Panc1 (cell line): ENCODE results near the gene TSHZ1. TPM values are rescaled to one million over a fixed set of nuclear protein-coding genes. Genes with fewer than 3 reads are reported as not detected.

Experiments
- ATAC-seq: fragments of 200-7000 bp; cut with Tn5 transposase; 2 replicates; pipeline ENCODE4 v1.9.1; 2020; ENCODE audit warnings: mild to moderate bottlenecking, moderate library complexity
- BruUV-seq: library from RNA; stranded (reverse); fragments of 400-500 nt; replicated peaks from 2 replicates; lab custom pipeline; 2021; lab: Mats Ljungman, UMichigan
- CTCF ChIA-PET: fragments of 300-600 bp; sonication (Branson Sonifier 250); formaldehyde crosslinking; loops from one replicate; lab custom pipeline; 2022; ENCODE audit warnings: antibody characterized with exemption; lab: Charles Lee
- POLR2A ChIA-PET: fragments of 300-600 bp; sonication (Branson Sonifier 250); formaldehyde crosslinking; loops from one replicate; lab custom pipeline; 2022; ENCODE audit warnings: antibody characterized with exemption; lab: Charles Lee
- DNase-seq: peaks from one replicate; pipeline ENCODE4 v3.0.0-alpha.2; 2010; ENCODE audit warnings: low read depth, low spot score
- H3K27ac ChIP-seq: 2 replicates; pipeline ENCODE4 v1.5.1; 2011; ENCODE audit warnings: mild to moderate bottlenecking, low read length, inconsistent platforms
- H3K27me3 ChIP-seq: fragments of 200-500 bp; sonication (Bioruptor generic); 2 replicates; pipeline ENCODE4 v1.6.0; 2014; ENCODE audit warnings: low read length, inconsistent platforms; ENCODE audit not compliant: control insufficient read depth, insufficient read depth
- H3K36me3 ChIP-seq: fragments of 200-500 bp; sonication (Bioruptor generic); 2 replicates; pipeline ENCODE4 v1.5.1; 2014; ENCODE audit warnings: inconsistent platforms, mild to moderate bottlenecking, low read length, moderate library complexity; ENCODE audit not compliant: control insufficient read depth, insufficient read depth
- H3K4me1 ChIP-seq: 2 replicates; pipeline ENCODE4 v1.5.1; 2011; ENCODE audit warnings: inconsistent platforms, mild to moderate bottlenecking, low read length, moderate library complexity; ENCODE audit not compliant: control insufficient read depth, insufficient read depth
- H3K4me3 ChIP-seq, 2 experiments: 2 replicates each; pipeline ENCODE4 v1.5.1; 2011 to 2012; ENCODE audit warnings: low read depth in 2 of 2, low read length in 2 of 2, mild to moderate bottlenecking in 2 of 2, inconsistent platforms in 1 of 2, moderate library complexity in 1 of 2
- H3K9me3 ChIP-seq: fragments of 200-500 bp; sonication (Bioruptor generic); 2 replicates; pipeline ENCODE4 v1.5.1; 2014; ENCODE audit warnings: low read depth, mild to moderate bottlenecking, inconsistent platforms, low read length, moderate library complexity; ENCODE audit not compliant: control insufficient read depth, insufficient read depth
- CTCF ChIP-seq: fragments of 450-650 bp; IDR thresholded peaks from 2 replicates; pipeline ENCODE4 v1.5.1; 2017; ENCODE audit warnings: mild to moderate bottlenecking
- POLR2AphosphoS5 ChIP-seq: IDR thresholded peaks from 2 replicates; pipeline ENCODE4 v1.6.1; 2012; ENCODE audit warnings: mild to moderate bottlenecking, low read depth, low read length, moderate library complexity
- REST ChIP-seq, 2 experiments: IDR thresholded peaks; 2 replicates each; pipeline ENCODE4 v1.6.1; 2011 to 2012; ENCODE audit warnings: low read depth in 2 of 2, control low read depth in 1 of 2, low read length in 1 of 2, mild to moderate bottlenecking in 1 of 2, moderate library complexity in 1 of 2; ENCODE audit not compliant: insufficient read depth in 1 of 2
- SIN3A ChIP-seq: IDR thresholded peaks from 2 replicates; pipeline ENCODE4 v1.6.1; 2012; ENCODE audit warnings: low read depth, mild to moderate bottlenecking, low read length, moderate library complexity, borderline replicate concordance; ENCODE audit not compliant: insufficient read depth
- TCF7L2 ChIP-seq: IDR thresholded peaks from 2 replicates; pipeline ENCODE4 v1.6.1; 2011; ENCODE audit warnings: mild to moderate bottlenecking, low read depth, low read length, inconsistent platforms
- in situ Hi-C: cut with HindIII; loops from 2 replicates; pipeline ENCODE4 v1.10.0; 2016; ENCODE audit warnings: low sequenced_read_pairs, low pct_unique_long_range_greater_than_20kb
- intact Hi-C: fragments of 100-400 bp; cut with micrococcal nuclease; formaldehyde crosslinking; loops from one replicate; pipeline ENCODE4 v1.10.0; 2022; ENCODE audit not compliant: unreplicated experiment
- total RNA-seq: library from RNA; stranded (reverse); gene quantifications from one replicate; pipeline ENCODE4 v1.2.1, GENCODE V29; 2021; ENCODE audit not compliant: unreplicated experiment

Gene TSHZ1
- total RNA-seq, 1 experiment from 2014 or later: 10.0 TPM

GRCh38 chr18:75304678-75305557 is 94.3 kb downstream of the TSHZ1 start:
- H3K4me3 ChIP-seq: no peak overlapping the region
- TF ChIP-seq SIN3A: no peak
- no peak for TF ChIP-seq POLR2AphosphoS5
- no peak for TF ChIP-seq TCF7L2
- no peak for TF ChIP-seq CTCF
- no peak for TF ChIP-seq REST (IDR thresholded peaks at IDR 0.05; ENCODE audit: insufficient read depth in 1 of 2, low read depth in 2 of 2, low read length in 1 of 2)
- CTCF ChIA-PET: no interaction called here
- in situ Hi-C loops: no loop called here
- no peak overlapping the region for H3K27ac ChIP-seq
- no peaks in the 10 kb centered on the region for H3K9me3 ChIP-seq
- no peaks in the 10 kb centered on the region for H3K4me1 ChIP-seq
- POLR2A ChIA-PET: no interaction called here
- H3K27me3 ChIP-seq: no peaks in the 10 kb centered on the region
- BruUV-seq: no TSS peak
- DNase-seq (no peak), ATAC-seq (no peak)
- H3K36me3 ChIP-seq: no peaks in the 10 kb centered on the region
- intact Hi-C loops: no loop called here

- no peaks in the 10 kb centered on the region for H3K9me3 ChIP-seq
- H3K4me1 ChIP-seq: no peaks in the 10 kb centered on the region
- ChIA-PET CTCF (no interaction called here), POLR2A (no interaction called here)
- no peaks in the 10 kb centered on the region for H3K36me3 ChIP-seq
- no peaks in the 10 kb centered on the region for H3K27me3 ChIP-seq
- H3K4me3 ChIP-seq: no peak overlapping the region
- no peak overlapping the region for H3K27ac ChIP-seq
- TF ChIP-seq REST (IDR thresholded peaks at IDR 0.05; ENCODE audit: insufficient read depth in 1 of 2, low read depth in 2 of 2, low read length in 1 of 2): no peak
- no peak for TF ChIP-seq SIN3A
- TF ChIP-seq POLR2AphosphoS5: no peak
- no peak for TF ChIP-seq TCF7L2
- no peak for TF ChIP-seq CTCF
- DNase-seq: no peak
- in situ Hi-C loops (no loop called here), intact Hi-C loops (no loop called here)
- BruUV-seq: no TSS peak
- ATAC-seq: no peak
These were observed 95.4 kb downstream of the TSHZ1 start for GRCh38 chr18:75305984-75306383.
